Activated T-cell treated with anti-CD3 and anti-CD28 coated beads for 1 hour (primary cell): Measurements from ENCODE around the gene COL23A1.

Experiments
- DNase-seq: peaks from one replicate; pipeline ENCODE4 v3.0.0-alpha.2; 2020; ENCODE audit warnings: low read depth

COL23A1 gene

DNA sequence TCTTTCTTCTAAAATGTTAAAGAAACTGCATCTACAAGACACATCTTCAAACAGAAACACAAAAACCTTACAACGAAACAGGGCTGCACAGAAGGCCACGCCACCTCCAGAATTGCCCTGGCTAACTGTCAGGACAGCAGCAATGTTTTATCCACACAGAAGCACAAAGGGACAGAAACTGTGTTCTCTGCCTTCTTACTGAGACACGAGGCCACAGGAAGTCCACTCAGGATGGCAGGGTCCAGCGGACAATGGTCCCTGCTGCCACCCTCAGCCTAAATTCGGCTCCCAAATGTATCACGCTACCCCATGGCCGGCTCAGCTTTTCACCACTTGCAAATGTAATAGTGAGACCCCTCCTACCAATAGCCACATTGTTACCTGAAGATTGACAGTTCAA, 197.8 kb downstream of the COL23A1 start:
- no peak for DNase-seq

DNA sequence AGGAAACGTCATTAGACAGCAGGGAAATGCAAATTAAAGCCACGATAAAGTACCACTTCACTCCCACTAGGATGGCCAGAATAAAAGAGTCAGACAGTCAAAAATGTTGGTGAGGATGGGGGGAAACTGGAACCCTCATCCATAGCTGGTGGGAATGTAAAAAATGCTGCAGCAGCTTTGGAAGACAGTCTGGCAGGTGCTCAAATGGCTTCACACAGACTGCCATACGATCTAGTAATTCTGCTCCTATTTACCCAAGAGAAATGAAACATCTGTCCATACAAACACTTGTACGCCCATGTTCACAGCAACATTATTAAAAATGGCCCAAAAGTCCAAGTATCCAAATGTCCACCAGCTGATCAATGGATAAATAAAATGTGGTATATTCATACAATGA, 198.7 kb downstream of the COL23A1 start:
- DNase-seq = no peak

DNA sequence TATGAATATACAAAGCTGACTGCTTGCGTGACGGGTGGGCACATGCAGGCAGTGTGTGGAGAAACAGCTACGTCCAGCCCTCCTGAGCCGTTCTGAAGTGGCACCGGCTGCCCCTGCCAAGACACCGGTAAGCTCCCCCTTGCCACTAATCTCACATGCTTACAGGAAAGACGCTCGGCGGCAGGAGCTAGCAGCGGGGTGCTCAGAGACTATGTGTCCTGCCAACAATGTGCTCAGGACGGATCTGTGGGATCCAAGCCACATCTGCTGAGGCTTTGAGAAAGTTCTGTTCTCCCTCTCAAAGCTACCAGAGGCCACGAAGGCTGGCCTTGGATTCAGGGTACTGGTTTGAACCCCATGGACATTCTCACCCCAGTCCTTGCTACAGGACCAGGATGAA, 200.4 kb downstream of the COL23A1 start:
- DNase-seq = no peak

DNA sequence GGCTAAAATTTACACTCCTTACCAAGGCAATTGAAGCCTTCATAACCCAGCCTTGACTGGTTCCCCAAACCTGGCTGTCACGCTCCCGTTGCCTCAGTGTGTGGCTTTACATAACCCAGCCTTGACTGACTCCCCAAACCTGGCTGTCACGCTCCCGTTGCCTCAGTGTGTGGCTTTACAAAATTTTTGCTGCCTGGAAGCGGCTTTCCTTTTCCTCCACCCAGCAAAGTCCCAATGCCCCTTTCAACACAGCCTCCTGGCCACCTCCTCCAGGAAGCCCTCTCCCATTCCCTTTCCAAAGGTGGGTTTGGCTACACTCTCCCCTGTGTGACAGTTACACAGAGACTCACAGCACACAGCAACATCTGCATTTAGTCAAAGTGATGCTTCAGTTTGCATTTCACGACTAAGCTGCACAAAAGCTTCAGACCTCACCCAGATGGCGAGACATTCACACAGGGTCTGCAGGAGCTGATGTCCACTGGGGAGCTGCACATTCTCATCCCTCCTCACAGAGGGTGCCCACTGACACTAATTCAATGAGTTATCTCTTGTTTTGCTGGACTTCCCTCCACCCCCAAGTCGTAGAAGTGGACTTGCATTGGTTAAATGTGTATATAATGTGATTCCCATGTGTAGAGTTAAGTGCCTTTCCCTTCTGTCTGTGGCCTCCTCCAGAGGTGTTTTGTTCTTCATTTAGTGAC, 201.0 kb downstream of the COL23A1 start:
- DNase-seq = no peak

DNA sequence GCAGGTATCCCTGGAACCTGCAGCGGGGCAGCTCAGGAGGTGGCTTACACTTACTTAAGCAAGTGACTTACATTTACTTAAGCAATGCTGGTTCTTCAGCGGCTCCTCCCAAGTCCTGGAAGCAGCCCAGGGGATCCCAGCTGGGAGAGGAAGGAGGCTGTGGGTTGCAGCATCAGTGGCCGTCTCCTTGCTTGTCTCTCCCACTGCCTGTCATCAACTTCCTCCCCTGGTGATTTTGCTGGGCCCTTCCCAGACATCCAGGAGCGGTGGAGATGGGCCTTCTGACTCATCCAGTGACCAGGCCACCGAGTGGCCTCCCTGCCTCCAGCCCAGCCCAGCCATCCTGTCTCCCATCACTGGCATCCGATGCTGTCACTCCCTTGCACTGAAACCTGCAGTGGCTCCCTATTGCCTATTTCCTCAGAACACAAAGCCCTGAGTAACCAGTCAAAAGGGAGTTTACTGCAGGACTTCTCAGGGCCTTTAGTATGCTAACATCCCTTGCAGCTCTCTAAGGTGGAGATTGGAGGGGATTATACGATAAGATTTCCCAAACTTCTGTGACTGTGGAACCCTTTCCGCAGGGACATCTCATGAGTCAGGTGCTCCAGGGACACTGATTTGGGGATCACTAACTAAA, 201.7 kb downstream of the COL23A1 start:
- DNase-seq = no peak

DNA sequence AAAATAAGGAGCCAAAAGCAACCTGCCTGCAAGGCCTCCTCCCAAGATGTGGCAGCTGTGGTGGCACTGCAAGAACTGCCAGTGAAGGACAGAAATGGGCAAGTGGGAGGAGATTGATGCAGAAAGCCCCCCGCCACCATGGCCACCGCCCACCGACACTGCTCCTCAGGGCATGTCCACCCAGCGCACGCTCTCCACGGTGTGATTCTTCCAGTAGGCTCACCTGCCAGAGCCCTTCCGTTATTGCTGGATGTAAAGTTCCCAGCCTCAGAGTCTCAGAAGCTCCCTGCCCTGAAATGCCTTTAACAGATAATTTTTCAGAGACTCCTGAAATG, 202.4 kb downstream of the COL23A1 start:
- no peak for DNase-seq

DNA sequence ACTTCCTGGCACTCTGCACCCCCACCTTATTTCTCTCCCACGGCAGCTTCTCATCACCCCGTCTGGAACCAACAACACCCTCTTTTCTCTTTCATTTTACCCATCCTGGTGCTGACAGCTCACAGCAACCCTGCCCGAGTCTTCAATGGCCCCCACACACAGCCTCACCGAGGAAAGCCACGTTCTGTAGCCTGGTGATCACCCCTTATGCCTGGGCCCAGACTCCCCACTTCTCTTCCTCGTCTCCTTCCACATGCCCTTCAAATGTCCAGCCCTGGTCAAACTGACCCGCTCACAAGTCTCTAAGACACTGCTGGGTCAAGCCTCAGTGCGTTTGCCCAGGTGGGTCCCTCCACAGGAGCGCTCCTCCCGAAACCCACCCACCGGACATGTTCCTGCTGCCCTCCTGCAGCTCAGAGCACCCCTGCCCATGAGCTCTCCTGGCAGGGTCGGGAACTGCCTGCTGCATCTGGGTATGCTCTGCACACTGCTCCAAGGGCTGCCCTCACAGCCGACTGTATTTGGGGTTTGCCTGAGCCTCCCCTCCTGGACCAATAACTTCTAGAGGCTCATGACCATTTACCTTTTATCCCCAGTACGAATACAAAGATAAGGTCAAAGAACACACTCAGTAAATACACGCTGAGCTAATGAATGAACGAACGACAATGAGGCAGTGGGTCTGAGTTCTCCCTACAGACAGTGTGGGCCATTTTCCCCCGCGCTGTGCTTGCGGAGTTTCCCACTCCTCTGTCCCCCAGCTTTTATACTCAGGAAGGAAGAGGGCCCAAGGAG, 202.9 kb downstream of the COL23A1 start:
- DNase-seq = no peak

DNA sequence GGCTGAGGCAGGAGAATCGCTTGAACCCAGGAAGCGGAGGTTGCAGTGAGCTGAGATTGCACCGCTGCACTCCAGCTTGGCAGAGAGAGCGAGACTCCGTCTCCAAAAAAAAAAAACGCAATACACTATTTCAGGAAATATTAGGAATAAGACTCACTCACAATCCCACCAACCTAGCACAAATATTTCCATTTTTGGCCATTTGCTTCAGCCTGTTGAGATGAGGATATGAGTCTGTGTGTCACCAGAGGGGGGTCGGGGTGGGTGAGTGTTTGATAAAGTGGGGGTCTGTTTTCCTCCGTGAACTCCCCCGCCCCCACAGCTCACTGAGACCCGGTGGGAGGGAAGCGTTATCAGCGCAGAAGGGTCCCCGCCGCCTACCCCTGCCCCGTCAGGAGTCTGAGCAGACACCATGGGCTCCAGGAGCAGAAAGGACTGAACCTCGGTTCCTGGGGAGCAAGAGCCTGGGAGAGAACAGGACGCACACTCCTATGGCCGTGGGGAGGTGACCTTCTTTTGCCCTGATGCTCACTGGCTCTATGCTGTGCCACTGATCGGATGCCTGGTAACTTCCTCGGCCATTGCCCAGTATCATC, 203.8 kb downstream of the COL23A1 start:
- no peak for DNase-seq

DNA sequence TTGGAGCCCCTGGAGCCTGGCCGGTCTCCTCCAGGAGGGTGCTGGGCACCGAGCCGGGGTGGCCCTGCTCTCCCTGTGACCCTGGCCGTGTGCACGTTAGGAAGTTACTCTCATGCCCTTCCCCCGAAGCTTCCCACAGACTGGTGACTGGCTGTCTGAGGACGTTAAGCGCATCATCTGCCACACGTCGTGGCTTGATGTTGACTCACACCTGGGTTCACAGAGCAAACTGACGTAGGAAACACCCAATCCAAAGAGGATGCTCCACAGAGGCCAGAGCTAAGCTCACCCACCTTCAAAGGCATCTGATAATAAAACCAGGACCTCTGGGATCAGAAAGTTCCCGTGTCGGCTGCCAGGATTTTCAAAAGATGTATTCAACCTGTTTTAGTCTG, 204.7 kb downstream of the COL23A1 start:
- no peak for DNase-seq

DNA sequence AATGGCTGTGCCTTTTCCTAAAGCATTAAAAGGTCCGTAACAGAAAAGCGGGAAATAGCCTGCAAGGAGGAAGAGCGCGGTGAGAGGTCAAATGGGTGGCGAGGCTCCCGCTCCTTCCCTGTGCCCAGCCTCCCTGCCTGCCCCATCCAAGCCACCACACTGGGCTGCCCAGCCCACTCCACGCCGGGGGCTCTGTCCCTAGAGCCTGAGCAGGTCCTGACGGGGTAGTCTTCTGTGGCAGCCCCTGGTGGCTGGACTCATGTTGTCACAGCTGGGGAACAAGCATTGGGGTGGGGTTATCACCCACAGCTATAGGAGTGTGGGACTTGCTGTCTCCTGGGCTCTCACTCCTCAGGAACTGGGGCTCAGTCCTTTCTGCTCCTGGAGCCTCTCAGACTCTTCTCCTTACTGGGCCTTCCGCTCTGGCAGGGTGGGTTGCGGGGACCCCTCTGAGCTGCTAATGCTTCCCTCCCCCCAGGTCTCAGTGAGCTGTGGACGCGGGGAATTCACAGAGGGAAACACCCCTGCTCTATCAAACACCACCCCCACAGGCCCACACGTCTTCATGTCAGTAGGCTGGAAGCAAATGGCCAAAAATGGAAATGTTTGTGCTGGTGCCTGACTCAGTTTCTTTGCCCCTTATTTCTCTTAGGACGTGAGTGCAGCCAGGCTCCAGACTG, 205.2 kb downstream of the COL23A1 start:
- no peak for DNase-seq

DNA sequence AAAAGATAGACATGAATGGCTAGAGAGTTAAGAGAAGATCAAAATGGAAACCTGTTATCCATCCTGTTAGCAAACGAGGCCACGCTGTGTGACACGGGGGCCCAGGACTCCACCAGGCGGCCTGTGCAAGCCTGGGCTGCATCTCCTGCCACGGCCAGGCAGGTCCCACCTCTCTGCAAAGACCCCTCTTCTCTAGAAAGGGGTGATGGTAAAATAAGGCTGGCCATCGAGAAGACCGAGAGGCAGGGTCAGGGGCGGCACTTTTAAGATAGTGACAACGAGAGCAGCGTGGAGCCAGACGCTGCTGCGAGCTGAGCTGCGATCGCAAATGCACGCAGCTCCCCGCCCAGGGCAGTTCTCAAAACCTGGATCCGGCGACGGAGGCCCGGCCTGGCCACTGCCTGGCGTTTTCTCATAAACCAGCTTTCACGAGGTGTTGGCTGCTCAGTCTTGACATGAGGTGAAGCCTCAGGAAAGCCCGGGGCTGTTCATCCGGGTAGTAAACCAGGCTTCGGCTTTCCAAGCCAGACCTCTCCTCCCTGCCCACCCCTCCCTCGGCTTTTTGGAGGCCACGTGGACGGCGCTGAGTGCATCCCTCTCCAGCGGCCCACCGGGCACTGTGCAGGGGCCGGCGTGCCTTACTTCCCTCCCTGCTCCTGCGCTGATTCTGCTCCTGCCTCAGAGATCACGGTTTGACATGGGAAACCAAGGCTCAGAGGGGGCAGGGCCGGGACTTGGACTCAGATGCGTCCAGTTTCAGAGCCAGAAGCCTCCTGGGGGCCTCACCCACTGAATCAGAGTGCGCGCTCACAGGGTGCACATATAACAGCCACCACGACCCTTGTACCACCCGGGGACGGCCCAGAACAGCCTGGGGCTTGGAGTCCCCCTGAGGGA, 206.0 kb downstream of the COL23A1 start:
- no peak for DNase-seq

DNA sequence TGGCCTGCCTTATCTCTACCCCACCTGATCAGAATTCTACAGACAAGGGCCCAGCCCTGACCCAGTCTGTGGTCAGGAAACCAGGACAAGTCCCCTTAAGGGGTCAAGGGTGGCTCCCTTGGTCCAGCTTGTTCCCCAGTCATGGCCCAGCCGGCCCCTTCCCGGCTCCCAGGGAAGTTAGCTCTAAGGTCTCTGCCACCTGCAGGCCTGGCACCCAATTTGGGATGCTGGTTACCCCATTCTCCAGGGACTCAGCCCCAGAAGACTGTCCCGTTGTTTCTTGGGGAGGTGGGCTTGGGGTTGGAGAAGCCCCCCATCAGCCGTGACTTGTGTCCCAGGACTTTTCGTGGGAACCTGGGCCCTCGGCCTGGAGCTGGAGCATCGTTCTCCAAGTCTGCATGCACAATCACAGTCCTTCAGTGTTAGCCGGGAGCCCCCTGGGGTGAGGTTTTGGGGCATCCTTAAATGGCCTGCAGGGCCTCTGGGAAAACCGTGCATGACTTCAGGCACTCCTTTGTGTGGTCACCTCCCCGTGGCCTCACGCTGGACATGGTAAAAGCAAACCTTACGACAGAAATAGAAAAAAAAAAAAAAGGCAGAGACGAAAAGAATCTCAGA, 206.8 kb downstream of the COL23A1 start:
- DNase-seq = no peak

DNA sequence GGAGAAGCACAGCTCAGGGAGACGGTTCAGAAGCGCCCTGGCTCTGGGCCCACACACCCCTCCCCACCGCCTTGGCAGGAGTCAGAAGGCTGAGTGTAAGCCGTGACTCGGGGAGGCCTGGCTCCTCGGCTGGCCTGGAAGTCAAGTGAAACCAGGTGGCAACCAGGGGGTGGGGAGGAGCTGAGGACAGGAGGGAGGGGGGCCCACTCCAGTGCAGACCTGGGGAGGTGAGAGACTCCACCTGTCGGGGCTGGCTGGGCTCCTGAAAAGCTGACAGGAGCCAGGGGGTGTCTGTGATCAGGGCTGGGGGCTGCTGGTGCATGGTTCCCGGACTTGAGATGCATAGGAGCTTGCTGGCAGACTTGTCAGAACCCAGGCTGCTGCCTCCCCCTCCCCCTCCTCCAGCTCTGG, 207.4 kb downstream of the COL23A1 start:
- no peak for DNase-seq

DNA sequence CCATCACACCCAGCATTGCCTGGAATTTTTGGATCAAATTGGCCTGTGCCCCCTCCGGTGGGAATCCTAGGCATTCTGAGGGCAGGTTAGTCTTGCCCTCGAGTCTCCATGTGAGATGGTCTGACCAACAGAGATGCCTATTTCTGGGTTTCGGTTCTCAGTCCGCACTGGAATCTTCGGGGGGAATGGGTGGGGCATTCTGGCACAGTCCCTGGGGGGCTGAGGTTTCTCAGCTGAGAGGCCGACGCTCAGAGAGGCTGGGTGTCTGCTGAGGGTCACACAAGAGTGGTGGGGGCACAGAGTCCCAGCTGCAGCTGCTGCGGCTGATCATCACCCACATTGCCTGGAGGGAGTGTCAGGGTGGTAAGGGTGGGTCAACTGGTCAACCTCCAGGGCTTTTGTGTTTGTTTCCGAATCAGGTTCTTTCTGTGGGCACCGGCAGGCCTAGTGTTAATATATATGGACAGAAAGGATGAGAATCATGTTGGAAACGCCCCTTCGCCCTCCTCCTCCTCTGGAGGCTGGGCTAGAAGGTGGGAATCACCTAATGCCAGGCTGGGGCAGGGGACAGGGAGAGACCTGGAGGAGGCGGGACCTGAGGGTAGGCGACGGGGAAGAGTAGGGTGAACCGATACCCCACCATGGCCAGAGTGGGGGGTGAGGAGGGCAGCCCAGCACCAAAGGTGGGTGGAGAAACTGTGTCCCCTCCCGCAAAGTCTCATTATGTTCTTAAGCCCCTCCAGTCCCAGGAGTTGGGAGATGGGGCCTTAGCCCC, 208.1 kb downstream of the COL23A1 start:
- DNase-seq = no peak

DNA sequence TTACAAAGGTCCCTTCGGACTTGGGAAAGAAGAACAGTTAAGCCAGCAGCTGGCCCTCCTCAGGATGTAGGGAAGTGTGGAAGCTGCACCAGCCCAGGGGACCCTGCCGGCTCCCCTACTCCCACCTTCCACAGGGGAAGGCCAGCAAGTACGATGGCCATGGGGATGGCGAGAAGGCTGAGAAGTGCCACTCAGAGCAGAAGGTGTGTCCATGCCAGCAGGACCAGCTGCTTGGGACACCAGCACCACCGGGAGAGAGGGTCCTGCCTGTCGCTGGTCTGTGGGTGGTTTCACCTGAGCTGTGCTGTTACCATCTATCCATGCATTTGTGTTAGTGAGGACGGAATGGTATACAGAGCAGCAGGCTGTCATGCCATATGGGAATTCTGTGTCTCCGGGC, 209.0 kb downstream of the COL23A1 start:
- no peak for DNase-seq

DNA sequence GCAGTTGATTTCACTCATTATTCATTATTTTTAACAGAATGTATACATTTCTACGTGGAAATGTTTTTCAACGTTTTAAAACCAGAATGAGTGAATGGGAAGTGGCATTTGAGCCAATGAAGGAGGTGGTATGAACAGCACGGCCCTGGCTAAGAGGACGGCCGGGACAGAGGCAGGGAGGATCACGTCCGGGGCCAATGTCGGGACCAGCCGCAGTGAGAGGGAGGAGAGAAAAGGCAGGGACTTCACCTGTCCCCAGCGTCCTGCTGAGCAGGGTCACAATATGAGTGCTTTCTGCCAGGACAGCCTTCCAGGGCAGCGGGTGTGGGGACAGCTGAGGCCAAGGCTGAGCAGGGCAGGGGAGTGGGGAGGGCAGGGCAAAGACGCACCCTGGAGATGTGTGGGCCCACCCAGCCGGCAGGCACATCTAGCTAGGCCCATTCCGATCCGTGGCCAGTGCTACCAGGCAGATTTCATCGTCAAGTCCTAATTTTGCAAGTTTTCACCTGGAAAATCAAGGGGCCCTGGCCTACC, 209.6 kb downstream of the COL23A1 start:
- DNase-seq = no peak

DNA sequence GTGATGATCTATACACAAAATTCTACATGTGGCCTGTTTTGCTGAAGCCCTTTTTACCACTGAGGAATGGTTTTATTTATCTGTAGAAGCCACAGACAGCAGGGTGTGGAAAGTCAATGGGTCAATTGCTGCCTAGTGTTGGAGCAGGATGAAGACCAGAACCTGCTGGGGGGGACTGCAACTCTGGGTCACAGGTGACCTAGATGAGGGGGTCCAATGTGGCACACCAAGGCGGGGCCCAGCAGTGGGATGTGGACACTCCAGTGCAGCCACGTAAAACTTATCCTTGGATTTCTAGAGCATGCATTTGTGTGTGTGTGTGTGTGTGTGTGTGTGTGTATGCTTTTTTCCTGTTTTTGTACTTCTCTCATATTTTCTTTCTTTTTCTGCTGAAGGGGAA, 210.1 kb downstream of the COL23A1 start:
- DNase-seq = no peak

DNA sequence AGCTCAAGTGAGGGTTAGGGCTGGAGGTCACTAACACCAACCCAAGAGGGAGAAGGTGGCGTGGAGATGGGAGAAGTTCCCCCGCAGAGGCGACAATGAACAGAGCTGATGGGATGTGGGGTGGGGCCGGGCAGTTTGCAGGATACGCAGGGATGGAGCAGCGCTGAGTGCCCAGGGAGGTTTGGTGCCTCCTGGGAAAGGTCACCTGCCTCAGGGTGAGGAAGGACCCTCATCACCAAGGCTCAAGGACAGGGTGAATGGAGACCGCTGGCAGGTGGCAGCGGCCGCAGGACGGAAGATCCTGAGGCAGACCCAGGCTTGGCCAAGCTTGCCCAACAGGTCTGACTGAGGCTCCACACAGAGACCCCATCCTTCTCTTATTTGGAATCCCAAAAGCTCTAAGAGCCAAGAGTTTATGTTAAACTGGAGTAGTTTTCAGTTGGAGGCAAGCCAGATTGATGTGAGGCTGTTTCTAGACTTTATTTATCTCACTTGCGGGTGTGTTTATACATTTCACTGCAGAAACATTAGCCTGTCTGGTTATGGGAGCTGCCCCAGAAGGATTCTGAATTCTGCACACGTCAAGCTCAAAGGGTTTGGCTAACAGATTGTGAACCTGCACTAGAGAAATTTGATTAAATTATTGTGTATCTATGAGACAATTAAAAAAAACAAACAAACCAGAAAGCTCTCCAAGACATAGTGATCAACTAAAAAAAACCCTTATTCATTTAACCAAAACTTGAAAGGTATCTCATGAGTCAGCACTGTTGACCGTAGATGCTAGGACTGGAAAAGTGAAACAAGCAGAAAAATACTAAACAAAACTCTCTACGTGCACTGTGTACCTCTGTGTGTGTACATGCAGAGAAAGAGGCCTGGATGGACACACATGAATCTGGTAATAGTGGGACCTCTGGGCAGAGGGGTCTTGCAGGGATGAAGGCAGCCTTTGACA, 211.4 kb downstream of the COL23A1 start:
- DNase-seq = no peak
